Effector CD4-positive, alpha-beta T cell (primary cell): ENCODE data around the gene GPR162.

Experiments used
- DNase-seq: peaks from one replicate; pipeline ENCODE4 v3.0.0-alpha.2; 2020

GPR162 gene

DNA sequence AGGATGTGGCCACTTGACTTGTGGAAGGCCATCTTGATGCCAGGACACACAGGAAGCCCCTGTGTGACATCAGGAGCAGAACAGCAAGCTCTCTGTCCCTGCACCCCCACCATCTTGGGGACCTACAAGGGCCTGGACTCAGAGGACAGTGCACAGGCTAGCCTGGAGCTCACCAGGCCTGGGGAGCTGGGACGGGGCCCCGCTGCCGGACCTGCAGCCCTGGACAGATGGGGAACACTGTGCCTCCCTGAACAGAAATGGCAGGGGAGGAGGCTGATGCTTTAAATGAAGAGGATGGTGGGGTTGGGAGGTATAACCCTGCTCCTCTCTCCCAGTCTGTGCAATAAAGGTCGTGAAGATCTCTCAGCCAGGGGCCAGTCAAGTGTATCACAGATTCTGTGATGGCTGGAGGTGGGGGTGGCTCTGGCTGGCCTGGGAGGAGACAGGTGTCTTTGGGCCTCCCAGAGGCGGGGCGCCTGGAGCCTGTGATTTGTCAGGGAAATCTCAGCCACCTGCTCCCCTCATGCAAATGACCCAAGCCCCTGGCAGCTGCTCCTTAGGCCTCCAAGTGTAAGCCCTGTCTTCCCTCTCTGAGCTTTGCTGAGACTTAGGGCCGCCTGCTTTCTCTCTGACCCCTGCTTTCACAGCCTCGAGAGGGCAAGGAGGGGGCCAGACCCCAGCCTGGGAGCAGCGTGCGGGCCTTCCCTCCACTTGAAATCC lies 18.0 kb downstream of the GPR162 start:
- DNase-seq = no peak

DNA sequence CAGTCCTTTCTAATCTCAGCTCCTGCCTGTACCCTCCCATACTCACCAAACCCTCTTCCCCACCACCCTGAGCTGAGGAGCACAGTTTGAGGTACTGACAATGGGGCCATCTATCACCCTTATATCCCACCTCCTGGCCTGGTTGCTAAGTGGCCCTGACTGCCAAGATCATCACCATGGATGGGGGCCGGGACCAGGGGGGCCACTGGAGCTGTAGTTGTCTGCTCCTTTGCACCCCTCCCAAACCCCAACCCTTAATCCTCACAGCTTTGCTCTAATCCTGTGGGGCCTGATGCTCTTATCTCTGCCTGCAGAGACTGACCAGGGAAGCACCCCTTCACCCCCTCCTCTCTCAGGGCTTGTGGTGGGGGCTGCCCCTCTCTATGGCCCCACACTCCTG lies 18.7 kb downstream of the GPR162 start:
- DNase-seq = no peak

DNA sequence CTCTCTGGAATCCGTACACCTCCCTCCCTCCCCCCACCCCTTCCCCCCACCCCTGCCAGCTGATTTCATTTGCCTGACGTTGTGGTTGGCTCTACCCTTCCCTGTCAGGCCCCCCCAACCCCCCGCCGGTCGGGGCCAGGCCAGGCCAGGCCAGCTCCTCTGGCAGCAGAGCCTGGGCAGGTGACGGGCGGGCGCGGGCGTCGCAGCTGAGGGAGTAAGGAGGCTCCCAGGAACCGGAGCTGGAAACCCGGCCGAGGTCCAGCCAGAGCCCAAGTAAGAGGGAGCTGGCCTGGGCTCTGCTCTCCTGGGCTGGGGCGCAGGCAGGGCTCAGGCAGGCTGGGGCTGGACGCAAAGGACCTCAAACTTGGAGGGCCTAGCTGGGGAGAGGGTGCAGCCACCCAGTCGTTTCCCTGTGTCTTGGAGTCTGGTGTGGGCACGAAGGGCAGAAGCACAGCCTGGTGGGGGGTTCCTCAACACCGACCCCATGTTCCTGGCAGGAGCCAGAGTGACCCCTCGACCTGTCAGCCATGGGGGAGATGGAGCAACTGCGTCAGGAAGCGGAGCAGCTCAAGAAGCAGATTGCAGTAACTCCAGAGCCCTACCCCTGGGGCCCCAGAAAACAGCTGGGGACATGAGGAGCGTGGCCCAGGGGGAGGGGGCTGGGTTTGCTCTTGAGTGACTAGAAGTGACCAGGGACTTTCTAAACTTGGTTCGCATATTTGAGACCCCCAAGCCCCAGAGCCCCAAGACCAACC lies 19.3 kb downstream of the GPR162 start, which contains the start of gene GNB3:
Gene GNB3, plus strand, starts transcription at position 165 of the 755 bp plus-strand sequence. Its CDS starts 363 bp downstream, at position 528.
- no peak for DNase-seq

DNA sequence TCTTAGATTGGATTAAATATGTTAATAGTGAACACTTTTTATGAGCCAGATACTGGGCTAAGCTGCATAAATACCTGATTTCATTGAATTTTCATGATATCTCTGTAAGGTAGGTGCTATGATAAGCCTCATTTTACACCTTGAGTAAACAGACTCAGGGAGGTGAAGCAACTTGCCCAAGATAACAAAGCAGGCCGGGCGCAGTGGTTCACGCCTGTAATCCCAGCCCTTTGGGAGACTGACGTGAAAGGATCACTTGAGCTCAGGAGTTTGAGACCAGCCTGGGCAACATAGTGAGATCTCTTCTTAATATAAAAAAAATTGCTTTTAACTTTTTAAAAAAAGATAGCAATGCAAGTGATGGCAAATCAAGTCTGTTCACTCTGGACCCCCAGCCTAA lies 20.5 kb downstream of the GPR162 start:
- DNase-seq = no peak

DNA sequence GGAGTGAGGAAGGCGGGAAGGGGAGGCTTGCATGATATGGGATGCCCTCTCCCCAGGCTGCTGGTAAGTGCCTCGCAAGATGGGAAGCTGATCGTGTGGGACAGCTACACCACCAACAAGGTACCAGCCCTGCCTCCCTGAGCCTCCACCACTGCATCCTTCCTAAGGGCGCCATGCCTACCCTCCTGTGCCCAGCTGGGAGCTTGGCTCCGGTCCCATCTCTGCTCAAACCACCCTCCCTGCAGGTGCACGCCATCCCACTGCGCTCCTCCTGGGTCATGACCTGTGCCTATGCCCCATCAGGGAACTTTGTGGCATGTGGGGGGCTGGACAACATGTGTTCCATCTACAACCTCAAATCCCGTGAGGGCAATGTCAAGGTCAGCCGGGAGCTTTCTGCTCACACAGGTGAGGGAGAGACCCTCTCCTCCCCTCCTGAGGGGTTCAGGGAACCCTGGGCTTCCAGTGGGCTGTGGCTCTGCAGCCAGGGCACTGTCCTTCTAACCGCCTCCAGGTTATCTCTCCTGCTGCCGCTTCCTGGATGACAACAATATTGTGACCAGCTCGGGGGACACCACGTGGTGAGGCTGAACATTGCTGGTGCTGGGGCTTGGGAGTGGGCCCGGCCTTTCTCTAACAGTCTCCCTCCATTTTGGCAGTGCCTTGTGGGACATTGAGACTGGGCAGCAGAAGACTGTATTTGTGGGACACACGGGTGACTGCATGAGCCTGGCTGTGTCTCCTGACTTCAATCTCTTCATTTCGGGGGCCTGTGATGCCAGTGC lies 21.7 kb downstream of the GPR162 start:
- no peak for DNase-seq

DNA sequence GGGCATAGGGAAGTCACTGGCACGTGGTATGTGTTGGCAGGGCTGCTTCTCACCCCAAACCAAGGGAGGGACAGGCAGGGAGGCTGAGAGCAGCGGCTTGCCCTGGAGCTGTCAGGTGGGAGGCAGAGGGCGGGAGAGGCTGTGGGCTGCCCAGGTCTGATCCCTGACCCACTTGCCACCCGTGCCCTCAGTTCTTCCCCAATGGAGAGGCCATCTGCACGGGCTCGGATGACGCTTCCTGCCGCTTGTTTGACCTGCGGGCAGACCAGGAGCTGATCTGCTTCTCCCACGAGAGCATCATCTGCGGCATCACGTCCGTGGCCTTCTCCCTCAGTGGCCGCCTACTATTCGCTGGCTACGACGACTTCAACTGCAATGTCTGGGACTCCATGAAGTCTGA lies 23.8 kb downstream of the GPR162 start:
- DNase-seq = no peak

DNA sequence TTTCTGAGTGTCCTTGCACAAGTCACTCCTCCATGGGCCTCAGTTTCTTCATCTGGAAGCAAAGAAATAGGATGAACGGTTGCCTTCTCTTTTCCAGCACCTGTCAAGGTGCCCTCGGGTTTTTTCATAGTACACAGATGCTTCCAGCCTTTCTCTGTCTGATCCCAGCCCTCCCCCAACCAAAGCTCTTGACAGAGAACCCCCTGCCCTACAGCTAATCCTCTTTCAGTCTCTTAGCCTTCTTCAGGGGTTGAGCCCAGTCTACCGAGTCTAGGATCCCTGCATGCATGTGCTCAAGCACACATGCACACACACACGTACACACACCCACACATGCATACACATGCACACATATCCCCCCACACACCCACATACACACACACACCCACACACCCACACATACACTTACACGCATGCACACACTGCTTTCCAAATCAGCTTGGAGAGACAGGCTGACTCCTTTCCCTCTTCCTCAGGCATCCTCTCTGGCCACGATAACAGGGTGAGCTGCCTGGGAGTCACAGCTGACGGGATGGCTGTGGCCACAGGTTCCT lies 24.8 kb downstream of the GPR162 start:
- no peak for DNase-seq

DNA sequence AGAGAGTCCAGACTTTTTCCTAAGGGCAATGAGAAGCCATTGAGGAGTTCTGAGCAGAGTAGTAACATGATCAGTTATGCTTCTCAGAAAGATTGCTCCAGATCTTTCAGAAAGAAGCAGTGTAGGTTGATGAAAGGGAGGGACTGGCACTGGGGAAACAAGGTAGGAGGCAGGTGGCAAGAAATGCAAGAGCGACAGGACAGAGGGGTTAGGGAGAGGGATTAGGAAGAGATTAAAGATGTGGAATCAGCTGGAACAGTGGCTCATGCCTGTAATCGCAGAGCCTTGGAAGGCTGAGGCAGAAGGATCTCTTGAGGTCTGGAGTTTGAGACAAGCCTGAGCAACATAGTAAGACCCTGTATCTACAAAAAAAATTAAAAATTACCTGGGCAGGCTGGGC lies 26.1 kb downstream of the GPR162 start:
- DNase-seq = no peak

DNA sequence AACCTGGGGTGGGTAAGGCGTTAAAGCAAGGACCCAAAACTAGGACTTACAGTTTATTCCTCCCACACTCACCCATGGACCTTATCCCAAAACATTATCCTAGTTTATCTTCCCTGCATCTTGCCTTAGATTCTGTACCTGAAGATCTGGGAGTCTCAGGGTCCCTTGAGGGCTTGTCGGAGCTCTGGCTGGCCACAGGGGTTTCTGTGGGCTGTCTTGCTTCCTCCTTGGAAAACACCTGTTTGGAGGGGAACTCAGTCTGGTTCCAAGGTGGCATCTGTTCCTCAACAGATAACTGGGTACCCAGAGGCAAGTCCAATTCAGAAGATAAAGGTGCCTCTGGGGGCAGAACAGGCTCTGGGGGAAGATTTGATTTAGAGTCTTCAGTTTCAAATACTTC lies 27.8 kb downstream of the GPR162 start:
- DNase-seq = no peak

DNA sequence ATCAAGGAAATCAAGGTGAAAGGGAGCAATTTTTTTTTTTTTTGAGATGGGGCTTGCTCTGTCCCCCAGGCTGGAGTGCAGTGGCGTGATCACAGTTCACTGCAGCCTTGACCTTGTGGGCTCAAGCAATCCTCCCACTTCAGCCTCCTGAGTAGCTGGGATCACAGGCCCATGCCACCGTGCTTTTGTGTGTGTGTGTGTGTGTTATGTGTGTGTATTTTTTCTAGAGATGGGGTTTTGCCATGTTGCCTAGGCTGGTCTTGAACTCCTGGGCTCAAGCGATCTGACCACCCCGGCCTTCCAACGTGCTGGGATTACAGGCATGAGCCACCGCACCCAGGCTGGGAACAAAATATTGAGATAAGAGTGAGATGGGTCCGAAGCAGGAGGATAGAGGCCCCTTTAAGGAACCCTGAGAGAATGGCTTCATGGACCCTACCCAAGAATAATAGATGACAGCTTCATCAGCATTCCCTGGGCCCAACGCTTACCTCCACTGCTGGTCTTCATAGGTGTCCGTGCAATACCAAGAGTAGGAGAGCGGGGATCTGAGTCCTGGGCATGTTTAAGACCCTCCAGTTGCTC lies 28.4 kb downstream of the GPR162 start:
- no peak for DNase-seq

DNA sequence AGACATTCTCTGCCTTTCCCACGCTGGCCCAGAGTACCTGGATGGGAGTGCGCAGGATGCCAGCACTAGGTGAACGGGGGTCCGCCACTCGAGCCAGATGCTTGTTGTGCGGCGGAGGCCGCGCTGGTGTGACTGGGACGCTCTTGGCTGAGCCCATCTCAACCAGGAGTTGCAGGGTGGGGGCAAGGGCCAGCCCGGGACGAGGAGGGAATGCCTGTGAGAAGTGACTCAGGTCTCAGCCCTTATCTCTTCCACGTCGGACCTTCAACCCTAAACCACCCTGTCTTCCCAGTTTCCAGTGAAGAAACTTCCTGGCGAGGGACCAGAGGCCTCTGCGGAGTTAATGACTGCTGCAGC lies 29.2 kb downstream of the GPR162 start:
- no peak for DNase-seq

DNA sequence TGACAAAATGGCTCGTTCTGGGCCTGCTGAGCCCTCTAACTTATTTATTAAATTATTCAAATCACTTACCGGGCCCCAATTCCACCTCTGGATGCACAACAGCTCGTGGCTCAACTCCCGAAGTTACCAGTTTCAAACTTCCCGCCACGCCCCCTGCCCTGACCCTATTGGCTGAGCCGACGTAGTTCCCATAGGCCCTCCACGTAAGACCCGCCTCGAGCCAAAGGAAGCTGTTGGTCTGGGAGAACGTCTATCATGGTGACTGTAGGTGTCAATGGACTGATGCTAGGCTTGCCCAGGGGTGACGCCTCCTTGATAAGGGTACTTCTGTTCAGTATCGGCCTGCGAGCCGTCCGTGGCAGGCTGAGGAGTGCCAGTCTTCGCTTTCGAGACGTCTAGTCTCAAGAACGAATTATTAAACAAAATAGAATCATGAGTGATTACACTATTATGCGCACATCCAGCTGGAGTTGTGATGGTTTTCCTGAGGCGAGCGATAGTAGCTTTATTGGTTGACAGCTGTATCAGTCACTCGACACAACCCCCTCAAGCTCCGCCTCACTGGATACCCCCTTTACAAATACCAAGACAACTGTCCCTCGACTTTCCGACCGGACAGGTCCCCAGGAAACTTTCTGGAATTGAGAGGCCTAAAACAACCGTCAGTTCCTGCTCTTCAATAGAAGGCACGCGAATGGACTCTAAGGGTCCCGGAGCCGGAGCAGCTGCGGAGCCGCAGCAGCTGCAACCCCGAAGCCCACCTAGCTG lies 29.7 kb downstream of the GPR162 start, which contains the start of gene CDCA3:
Gene CDCA3, minus strand, starts transcription at position 134 of the 768 bp plus-strand sequence. CDS start 334 bp downstream, outside the sequence.
- peak; percentile 89 for DNase-seq

DNA sequence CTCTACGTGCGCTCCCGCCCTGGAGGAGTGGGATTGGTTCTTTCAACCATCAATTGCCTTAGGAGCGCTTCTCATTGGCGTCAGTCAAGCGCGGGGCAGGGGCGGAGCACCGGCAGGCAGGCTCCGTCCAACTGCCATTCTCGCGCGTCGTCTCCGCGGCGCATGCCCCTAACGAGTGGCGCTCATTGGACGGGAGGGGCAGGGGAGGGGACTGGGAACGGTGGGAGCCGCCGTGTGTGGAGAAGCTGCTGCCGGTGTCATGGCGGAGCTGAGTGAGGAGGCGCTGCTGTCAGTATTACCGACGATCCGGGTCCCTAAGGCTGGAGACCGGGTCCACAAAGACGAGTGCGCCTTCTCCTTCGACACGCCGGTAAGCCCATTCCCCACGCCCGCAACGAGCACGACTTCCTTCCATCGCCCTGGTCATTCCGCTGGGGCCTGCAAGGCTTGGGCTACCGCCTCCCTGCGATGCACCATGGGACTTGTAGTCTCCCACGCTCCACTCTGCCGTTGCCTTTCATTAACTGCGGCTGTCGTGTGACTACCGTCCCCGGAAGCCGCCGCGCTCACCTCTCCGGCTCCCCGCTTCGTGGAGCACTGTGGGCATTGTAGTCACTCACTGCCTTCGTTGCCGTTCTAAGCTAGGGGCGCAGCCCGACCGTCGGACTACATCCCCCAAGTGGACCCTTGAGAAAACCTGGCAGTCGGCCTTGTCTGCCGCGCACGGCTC lies 30.5 kb downstream of the GPR162 start, which contains the start of gene USP5:
Gene USP5, plus strand, starts transcription at position 230 of the 730 bp plus-strand sequence. Its CDS starts 30 bp downstream, at position 260.
- peak; percentile 98 for DNase-seq

DNA sequence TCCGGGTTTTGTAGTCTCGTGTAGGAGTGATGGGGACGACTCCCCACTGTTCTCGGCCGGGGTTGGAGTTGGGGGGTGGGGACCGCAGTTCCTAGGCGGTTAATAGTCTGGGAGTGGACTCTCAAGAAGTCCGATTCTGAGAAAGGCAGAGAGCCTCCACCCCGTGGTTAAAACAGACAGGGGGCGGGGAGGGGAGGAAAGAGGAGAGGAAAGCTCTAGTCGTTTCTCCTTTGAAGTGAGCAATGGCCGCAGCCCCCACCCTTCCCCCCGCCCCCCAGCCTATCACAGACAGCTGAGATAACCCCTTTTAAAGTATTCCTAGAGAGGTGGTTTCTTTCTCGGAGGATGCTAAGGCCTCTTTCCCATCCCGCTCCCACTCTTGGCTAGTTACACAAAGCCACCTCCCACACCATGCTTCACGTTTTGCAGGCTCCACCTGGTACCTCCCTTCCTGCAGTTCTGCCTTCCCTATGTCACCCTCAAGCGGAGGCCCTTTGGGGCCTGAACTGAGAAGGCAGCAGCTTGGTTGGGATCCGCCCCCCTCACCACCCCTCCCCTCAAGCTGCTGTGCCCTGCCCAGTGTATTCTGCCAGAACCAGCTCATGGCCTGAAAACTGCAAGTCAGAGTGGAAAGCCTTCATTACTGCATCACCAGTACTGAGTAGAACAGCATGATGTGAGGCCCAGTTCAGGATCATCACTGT lies 31.2 kb downstream of the GPR162 start:
- DNase-seq = peak; percentile 45

DNA sequence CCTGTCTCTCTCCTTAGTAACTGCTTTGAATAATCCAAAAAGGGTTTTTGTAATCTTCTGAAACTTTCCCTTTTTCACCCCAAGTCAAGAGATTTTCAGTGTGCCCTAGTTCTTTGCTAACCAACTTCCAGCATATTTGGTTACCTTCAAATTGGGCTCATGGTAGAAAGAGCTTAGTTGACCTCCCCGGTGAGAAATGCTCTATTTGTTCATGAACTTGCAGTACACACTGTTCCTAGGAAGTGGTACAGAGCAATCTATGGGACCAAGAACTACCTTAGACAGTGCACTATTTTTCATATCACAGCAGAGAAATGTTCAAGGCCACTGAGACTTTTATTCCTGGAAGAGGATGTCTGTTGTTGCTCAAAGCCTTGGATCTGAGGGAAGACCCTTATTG lies 32.0 kb downstream of the GPR162 start:
- no peak for DNase-seq

DNA sequence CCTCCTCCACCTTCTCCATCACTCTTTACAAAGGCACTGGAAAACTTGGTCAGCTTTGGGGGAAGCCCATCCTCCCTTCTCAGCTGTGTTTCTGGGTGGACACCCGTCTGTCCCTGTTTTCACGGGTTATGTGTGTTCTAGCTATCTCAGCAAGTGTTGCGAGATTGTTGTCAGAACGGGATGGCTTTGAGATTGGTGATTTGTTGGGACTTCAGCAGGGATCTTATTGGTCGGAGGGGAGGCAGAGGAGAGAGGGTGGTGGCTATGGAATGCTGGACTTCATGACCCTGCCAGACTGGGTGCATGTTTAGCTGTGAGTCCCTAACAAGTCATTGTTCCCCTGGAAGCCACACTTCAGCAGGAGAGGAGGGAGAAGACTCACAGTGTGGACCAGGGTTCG lies 32.4 kb downstream of the GPR162 start:
- DNase-seq = no peak

DNA sequence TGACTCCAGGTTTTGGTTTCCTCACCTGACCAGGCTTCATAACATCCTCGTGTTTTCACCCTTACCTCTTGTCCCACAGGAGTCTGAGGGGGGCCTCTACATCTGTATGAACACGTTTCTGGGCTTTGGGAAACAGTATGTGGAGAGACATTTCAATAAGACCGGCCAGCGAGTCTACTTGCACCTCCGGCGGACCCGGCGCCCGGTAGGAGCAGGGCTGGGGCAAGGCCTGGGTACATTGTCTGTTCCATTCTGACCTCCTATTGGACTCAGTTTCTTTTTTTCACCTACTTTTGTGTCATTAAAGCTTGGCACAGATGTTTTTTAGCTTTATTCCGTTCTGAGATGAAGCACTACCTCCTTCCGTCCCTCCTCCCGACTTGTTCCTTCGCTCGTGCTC lies 33.7 kb downstream of the GPR162 start:
- no peak for DNase-seq

DNA sequence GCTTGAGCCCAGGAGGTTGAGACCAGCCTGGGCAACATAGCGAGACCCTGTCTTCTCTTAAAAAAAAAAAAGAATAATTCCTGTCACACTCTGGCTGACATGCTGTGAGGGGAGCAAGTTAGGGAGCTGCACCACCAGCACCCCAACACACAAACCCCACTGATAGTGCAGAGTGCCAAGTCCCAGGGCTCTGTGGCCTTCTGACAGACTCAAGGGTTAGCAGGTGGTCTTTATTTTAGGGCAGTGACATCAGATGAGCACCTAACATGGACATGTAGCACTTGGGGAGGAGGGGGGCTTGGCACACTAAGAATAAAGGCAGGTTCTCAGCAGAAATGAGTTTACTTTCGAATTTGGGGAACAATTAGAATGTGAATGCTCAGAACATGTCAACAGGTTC lies 37.2 kb downstream of the GPR162 start:
- no peak for DNase-seq

DNA sequence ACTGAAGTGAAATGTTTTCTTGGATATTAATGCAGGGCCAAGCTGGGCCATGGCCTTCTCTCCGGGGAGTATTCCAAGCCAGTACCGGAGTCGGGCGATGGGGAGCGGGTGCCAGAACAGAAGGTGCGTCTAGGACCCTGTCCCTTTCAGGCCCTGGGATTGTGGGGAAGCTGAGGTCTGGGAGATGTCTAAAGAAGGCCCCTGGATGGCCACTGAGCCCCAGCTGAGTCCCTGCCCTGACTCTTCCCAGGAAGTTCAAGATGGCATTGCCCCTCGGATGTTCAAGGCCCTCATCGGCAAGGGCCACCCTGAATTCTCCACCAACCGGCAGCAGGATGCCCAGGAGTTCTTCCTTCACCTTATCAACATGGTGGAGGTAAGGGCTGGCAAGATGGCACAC lies 38.5 kb downstream of the GPR162 start:
- no peak for DNase-seq

DNA sequence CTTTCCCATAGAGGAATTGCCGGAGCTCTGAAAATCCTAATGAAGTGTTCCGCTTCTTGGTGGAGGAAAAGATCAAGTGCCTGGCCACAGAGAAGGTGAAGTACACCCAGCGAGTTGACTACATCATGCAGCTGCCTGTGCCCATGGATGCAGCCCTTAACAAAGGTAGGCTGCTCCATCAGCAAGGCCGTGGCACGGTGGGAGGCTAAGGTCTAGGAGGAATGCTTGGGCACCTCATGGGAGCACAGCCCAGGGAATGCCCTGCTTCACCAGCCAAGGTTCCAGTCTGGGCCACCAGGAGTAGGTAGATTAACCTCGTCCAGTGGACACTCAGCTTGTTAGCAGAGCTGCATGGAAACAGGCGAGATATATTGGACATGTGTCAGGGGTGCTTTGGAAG lies 39.3 kb downstream of the GPR162 start:
- DNase-seq = no peak
